ENCODE data around the gene CD300LB.

GRCh38 chr17:74523308-74523707, 8.0 kb downstream of the CD300LB start:
- TF ChIP-seq CTCF (IDR thresholded peaks at IDR 0.05) = no peak
- TF ChIP-seq POLR2AphosphoS5 (IDR thresholded peaks at IDR 0.05) = no peak
- TF ChIP-seq POLR2A (IDR thresholded peaks at IDR 0.05) = no peak
